Left ventricle myocardium inferior (tissue), 1 donor: Measurements from ENCODE around the gene CCHCR1. TPM values are rescaled to one million over a fixed set of nuclear protein-coding genes. Genes with fewer than 3 reads are reported as not detected.

Experiments
- DNase-seq: peaks from one replicate; pipeline ENCODE4 v3.0.0-alpha.2; 2020
- H3K27ac ChIP-seq: fragments of 200-600 bp; replicated peaks from 2 replicates; pipeline ENCODE4 v1.8.0; 2021
- H3K27me3 ChIP-seq: fragments of 200-600 bp; 2 replicates; pipeline ENCODE4 v1.8.0; 2021; ENCODE audit warnings: low read depth
- H3K36me3 ChIP-seq: fragments of 200-600 bp; 2 replicates; pipeline ENCODE4 v1.8.0; 2021
- H3K4me1 ChIP-seq: fragments of 200-600 bp; 2 replicates; pipeline ENCODE4 v1.8.0; 2021
- H3K4me3 ChIP-seq: fragments of 200-600 bp; 2 replicates; pipeline ENCODE4 v1.8.0; 2021; ENCODE audit warnings: mild to moderate bottlenecking, moderate library complexity
- H3K9me3 ChIP-seq: fragments of 200-600 bp; replicated peaks from 2 replicates; pipeline ENCODE4 v1.8.0; 2021
- CTCF ChIP-seq: fragments of 200-600 bp; IDR thresholded peaks from 2 replicates; pipeline ENCODE4 v1.8.0; 2021; ENCODE audit warnings: antibody characterized with exemption, mild to moderate bottlenecking, borderline replicate concordance
- intact Hi-C: fragments of 100-400 bp; cut with micrococcal nuclease; formaldehyde crosslinking; loops from one replicate; pipeline ENCODE4 v1.11.0; 2022
- total RNA-seq: library from RNA; stranded (reverse); fragmentation: NEBNext Ultra II Directional; extraction: Animal tissue kit (Norgen Biotek cat#: 25700); gene quantifications from one replicate; pipeline ENCODE4 v1.2.1, GENCODE V29; 2021
- donor health status: DM: no; HTN: yes; CAD: no; lungs with severe emphysema.

Gene CCHCR1
- total RNA-seq, 1 donor from 2014 or later = 13.3 TPM

GRCh38 chr6:31114541-31114878 is 43.1 kb downstream of the CCHCR1 start, which contains the start of gene PSORS1C1:
Gene PSORS1C1, plus strand, starts transcription at chr6:31114800. Its CDS starts 14,833 bp downstream, at chr6:31129633.
- Histone ChIP-seq H3K27ac (peak within 1 kb of the TSS; percentile 73), H3K36me3 (no peaks in the 10 kb centered on the region), H3K27me3 (peaks cover 5% of the 10 kb centered on the region), H3K9me3 (no peaks in the 10 kb centered on the region), H3K4me1 (peaks cover 50% of the 10 kb centered on the region), H3K4me3 (peak within 1 kb of the TSS; percentile 52)
- peak; percentile 89 for DNase-seq
- intact Hi-C loops = no loop called here
- no peak for TF ChIP-seq CTCF

GRCh38 chr6:31113861-31114540 is 43.6 kb downstream of the CCHCR1 start:
- H3K4me1 ChIP-seq = peaks cover 50% of the 10 kb centered on the region
- H3K27ac ChIP-seq = peak overlapping the region; percentile 73
- H3K9me3 ChIP-seq = no peaks in the 10 kb centered on the region
- peak overlapping the region; percentile 52 for H3K4me3 ChIP-seq
- TF ChIP-seq CTCF = no peak
- no peak for DNase-seq
- H3K36me3 ChIP-seq = no peaks in the 10 kb centered on the region
- intact Hi-C loops = no loop called here
- H3K27me3 ChIP-seq = peaks cover 9% of the 10 kb centered on the region

GRCh38 chr6:31112478-31112877 is 45.1 kb downstream of the CCHCR1 start, which contains the start of gene C6orf15:
Gene C6orf15, minus strand, starts transcription at chr6:31112575. Its CDS starts 20 bp downstream, at chr6:31112555.
- Histone ChIP-seq H3K4me1 (peaks cover 42% of the 10 kb centered on the region), H3K9me3 (no peaks in the 10 kb centered on the region), H3K4me3 (no peak within 1 kb of the TSS), H3K27ac (no peak within 1 kb of the TSS), H3K36me3 (no peaks in the 10 kb centered on the region), H3K27me3 (peaks cover 9% of the 10 kb centered on the region)
- TF ChIP-seq CTCF = no peak
- intact Hi-C loops = no loop called here
- DNase-seq = no peak

GRCh38 chr6:31111712-31112111 is 45.9 kb downstream of the CCHCR1 start:
- Histone ChIP-seq H3K4me1 (peaks cover 34% of the 10 kb centered on the region), H3K9me3 (no peaks in the 10 kb centered on the region), H3K27ac (no peak overlapping the region), H3K4me3 (no peak overlapping the region), H3K36me3 (no peaks in the 10 kb centered on the region), H3K27me3 (peaks cover 9% of the 10 kb centered on the region)
- DNase-seq = no peak
- intact Hi-C loops = no loop called here
- TF ChIP-seq CTCF = no peak

GRCh38 chr6:31110825-31111582 is 46.6 kb downstream of the CCHCR1 start:
- H3K27me3 ChIP-seq = peaks cover 9% of the 10 kb centered on the region

More at GRCh38 chr6:31110825-31111582, 46.6 kb downstream of the CCHCR1 start:
- no peak overlapping the region for H3K4me3 ChIP-seq
- H3K4me1 ChIP-seq = peaks cover 27% of the 10 kb centered on the region
- H3K9me3 ChIP-seq = no peaks in the 10 kb centered on the region
- TF ChIP-seq CTCF = no peak
- DNase-seq = no peak
- no peaks in the 10 kb centered on the region for H3K36me3 ChIP-seq
- intact Hi-C loops = no loop called here
- no peak overlapping the region for H3K27ac ChIP-seq
